GM04504 (cell line): ENCODE data around the gene NCAPG2.
"Not testable (repeated sequence)": the region's sequence is repeated elsewhere in the genome, so short reads cannot be mapped to it uniquely, and the experiment has no call there.

ENCODE experiments used
- DNase-seq: peaks from one replicate; pipeline ENCODE4 v3.0.0-alpha.2; 2012; ENCODE audit warnings: low read depth

Gene NCAPG2

DNA sequence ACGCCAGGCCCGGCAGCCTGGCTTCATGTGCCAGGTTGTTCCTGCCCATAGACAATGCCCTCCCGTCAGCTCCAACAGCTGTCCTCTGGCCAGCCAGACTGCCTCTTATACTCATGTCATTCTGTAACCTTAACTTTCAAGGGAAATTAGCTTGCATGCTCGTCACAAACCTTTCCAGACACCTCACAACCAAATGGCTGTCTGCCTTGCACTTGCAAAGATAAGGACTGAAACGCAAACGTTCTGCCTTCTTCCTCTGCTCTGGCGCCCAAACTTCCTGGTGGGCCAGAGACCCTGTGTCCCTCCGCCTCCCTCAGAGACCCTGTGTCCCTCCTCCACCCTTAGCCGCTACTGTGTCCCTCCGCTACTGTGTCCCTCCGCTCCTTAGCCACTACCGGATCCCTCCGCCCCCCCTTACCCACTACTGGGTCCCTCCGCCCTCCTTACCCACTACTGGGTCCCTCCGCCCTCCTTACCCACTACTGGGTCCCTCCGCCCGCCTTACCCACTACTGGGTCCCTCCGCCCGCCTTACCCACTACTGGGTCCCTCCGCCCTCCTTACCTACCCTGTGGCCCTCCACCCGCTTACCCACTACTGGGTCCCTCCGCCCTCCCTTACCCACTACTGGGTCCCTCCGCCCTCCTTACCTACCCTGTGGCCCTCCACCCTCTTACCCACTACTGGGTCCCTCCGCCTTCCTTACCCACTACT lies 37.5 kb downstream of the NCAPG2 start:
- not testable (repeated sequence) for DNase-seq

DNA sequence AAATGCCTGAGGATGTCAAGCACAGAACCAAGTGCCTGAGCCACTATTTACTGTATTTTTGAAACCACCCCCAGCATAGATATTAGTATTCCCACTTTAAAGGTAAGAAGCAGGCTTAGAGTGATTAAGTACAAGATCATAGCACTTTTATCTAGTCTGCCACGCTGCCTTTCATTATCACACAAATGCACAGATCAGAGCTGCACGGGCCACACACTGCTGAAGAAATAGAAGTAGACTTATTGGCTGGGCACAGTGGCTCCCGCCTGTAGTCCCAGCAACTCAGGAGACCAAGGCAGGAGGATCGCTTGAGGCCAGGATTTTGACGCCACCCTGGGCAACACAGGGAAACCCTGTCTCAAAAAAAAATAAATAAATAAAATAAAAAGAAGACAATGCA lies 38.2 kb downstream of the NCAPG2 start:
- DNase-seq = no peak

DNA sequence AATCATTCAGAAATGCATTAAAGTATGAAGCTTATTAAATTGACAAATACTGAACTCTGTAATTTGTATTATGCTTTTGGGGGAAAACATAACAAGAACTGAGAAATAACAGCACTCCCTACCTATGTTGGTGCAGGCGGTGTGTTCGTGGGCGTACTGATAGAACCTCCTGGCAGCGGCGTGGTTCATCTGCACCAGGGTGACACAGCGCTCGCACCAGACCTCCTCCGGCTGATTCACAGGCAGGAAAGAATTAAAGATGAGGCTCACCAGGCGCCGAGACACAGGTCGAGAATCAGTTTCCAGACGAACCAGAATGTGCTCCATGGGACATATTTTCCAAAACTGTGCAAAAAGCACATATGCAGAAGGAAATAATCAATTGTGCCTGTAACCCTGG lies 40.2 kb downstream of the NCAPG2 start:
- no peak for DNase-seq

DNA sequence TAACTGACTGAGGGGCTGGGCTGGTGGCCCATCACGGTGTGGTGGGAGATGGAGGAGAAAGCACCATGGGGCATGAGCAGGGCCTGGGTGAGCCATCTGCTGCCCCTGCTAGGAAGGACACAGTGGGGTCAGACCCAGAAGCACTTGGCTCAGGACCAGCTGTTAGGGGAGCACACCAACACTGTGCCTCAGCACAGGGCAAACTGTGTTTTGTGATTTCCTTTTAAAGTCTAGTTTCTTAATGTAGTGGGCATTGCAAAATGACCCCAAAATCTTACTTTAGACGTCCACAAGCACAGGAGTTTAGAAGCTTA lies 41.2 kb downstream of the NCAPG2 start:
- no peak for DNase-seq

DNA sequence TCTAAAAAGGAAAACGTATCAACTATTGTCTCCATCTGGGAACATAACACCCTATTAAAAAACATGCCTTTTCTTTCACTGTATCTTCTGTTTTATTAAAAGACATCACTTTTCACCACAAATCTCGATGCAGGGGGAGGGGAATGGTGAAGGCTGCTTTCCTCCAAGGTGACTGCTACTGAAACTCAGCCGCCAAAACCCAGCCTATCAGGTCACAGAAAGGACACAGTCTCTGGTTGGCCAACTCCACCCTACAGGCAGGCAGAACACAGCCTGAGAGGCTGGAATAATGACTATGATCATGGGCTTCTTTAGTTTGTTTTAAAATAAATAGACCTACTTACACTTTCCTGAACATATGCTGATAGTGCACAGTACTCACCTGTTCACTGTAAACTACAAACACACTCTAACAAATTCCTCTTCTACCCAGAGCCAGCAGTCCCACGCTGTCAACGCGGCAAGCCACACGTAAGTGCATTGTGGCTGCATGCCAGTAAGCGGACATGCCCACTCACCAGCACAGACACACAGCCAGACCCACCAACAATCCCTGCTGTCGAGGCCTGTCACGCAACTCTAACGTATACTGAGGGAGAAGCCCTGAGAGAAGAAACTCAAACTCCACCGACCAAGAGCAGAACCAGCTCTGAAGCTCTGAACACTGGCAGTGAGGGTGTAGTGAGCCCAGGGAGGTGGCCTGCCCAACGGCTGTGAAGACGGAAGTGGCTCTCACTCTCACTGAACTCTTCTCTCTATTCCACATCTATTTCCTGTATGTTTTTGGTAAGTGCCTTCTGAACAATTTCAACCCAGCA lies 41.8 kb downstream of the NCAPG2 start:
- DNase-seq = no peak

DNA sequence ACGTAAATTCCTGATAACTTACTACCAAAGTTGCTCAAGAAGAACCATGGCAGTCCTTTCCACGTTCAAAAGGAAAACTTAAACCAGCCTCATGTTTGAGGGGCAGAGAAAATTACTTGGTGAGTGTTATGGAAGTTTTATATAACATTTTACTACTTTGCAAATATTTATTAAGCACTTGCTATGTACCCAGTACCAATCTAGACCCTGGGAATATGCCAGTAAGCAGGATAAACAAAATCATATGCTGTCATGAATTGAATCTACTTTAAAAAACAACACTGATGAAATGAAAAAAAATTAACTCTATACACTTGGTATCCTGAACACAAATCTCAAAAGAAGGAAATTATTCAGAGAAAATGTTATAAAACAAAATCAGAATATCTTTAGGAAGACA lies 46.1 kb downstream of the NCAPG2 start:
- no peak for DNase-seq

DNA sequence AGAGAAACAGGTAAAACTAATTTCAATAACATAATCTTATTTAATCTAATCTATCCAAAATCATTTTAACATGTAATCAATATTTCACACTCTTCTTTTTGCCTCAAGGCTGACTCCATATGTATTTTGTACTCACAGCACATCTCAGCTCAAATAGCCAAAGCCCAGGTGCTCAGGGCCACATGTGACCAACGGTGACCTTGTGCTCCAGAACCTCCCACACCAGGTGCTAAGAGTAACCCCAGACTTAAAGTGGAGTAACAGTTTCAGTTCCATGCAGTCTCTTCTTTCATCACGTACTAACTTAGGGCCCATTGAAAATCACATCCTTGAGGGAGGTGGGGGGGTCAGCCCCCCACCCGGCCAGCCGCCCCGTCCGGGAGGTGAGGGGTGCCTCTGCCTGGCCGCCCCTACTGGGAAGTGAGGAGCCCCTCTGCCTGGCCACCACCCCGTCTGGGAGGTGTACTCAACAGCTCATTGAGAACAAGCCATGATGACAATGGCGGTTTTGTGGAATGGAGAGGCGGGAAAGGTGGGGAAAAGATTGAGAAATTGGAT lies 47.3 kb downstream of the NCAPG2 start:
- DNase-seq = no peak

DNA sequence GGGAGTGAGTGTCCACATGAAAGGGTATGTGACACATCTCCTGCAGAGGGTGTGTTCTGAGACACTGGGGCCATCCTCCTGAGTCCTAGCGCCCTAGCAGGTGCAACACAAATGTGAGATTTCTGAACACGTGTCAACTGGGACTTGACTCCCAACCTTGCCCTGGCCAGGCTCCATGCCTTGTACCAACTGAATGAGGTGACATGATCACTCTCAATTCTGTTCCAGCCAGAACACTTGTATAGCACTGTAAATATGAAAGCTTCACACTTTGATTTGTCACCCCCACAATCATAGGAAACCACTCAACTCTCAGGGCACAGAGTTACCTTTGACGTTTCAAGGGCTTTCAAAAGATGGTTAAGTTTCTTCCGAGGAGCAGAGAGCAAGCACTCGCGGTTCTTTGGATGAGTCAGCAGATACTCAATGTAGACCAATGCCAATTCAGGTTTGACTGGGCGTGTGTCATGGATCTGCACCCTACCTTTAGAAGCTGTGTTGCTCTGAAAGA lies 48.6 kb downstream of the NCAPG2 start:
- no peak for DNase-seq

DNA sequence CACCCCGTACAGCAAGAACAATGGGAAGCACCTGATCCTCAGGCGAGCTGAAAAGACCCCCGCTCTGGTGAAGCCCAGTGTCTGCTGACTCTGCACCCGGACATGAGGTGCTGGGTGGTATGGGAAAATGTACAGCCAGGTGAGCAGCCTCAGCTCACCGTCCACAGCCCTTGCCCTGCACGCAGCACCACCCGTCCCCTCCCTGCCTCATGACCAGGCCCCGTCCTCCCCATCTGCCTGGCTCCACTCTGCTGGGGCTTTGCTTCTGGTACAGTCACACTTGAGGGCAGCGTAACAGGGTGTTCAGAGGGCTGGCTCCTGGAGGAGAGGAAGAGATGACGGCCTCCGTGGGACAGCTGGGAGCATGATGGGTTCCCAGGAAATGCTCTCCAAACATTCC lies 49.1 kb downstream of the NCAPG2 start:
- no peak for DNase-seq

DNA sequence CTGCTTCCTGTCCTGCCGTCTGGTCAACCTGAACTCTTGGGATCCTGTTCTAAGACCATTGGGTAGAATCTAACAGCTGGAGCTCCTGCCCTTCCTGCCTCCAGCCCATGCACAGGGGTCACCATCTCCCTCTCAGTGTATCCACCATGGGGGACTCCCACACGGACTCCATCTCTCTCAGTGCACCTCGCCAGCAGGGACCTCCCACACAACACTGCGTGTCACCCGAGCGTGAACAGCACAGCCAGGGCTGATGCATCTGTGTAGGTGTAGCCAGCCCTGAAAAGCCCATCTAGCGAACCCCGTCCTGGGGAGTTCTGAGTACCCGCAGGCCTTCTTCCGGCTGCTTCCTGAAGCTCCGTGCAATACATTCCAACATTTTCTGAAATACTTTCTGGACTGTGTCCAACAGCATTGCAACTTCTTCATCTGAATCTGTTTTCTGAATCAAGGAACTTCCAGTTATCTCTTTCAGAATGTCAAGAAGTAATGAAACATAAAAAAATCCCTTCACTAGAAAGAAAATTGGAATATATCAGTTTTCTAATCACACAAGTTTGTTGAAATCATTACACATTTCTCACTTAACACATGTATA lies 52.5 kb downstream of the NCAPG2 start:
- DNase-seq = no peak

DNA sequence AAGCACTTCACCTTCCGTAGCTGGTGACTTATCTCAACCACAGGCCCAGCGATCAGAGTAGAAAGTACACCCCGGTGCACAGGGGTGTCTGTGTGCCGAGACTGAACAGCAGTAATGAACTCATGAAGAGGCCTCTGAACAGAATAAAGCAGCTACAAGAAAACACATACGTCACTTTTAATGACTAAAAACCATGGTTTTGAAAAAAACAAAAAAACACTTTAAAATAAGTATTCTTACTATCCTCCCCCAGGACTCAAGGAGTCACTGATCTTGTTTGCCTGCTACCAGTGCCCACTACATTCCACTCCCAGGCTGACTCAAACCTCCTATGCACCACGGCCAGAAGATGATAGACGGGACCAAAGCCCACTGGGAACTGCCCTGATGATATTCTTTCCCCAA lies 53.8 kb downstream of the NCAPG2 start:
- DNase-seq = peak; percentile 38

DNA sequence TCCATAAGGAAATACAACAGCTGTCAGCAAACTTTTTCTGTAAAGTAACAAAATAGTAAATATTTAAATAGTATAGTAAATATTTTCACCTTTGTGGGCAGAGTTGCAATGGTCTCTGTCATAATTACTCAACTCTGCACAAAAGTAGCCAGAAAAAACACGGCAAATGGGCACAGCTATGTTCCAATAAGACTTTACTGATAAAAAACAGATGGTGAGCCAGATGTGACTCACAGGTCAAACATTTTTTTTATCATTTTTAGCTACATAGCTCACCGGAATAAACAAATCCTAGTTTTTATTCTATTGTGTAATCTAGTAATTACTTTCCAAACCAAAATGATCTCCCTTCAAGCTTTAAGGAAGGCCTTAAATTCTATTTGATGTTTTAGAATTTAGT lies 55.3 kb downstream of the NCAPG2 start:
- DNase-seq = peak; percentile 86

DNA sequence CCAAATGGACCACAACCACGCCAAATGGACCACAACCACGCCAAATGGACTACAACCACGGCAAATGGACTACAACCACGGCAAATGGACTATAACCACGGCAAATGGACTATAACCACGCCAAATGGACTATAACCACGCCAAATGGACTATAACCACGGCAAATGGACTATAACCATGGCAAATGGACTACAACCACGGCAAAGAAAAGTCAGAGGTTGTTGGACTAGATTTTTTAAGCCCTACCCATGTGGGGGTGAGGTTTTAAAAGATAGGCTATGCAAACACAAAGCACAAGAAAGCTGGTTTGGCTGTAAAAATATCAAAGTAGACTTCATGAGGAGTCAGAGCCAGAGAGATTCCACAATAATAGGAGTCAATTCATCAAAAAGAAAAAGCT lies 55.8 kb downstream of the NCAPG2 start:
- DNase-seq = no peak

DNA sequence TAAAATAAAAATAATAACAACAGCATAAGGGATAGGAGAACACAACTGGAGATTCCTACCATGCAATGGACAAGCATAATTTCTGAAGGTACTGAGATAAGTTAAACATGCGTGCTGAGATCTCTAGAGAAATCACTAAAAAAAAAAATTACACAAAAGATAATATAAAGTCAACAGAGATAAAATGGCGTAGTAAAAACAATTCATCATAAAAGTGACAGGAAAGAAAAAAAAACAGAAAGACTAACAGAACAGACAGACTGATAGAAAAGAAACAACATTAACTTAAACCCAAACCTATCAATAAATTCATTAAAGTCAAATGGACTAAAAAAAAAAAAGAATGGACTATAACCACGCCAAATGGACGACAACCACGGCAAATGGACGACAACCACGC lies 56.4 kb downstream of the NCAPG2 start:
- DNase-seq = no peak

DNA sequence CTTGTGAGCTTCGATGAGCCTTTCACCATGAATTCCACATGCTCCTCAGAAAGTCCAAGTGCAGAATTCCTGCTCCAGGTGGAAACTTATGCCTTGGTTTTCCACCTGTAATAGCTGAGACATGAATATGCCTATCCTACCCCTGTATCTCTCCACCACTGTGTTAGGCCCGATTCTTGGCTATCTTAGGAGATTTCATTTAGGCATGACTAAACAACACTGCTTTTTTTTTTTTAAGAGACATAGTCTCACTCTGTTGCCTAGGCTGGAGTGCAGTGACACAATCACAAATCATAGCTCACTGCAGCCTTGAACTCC lies 57.2 kb downstream of the NCAPG2 start:
- DNase-seq = no peak

DNA sequence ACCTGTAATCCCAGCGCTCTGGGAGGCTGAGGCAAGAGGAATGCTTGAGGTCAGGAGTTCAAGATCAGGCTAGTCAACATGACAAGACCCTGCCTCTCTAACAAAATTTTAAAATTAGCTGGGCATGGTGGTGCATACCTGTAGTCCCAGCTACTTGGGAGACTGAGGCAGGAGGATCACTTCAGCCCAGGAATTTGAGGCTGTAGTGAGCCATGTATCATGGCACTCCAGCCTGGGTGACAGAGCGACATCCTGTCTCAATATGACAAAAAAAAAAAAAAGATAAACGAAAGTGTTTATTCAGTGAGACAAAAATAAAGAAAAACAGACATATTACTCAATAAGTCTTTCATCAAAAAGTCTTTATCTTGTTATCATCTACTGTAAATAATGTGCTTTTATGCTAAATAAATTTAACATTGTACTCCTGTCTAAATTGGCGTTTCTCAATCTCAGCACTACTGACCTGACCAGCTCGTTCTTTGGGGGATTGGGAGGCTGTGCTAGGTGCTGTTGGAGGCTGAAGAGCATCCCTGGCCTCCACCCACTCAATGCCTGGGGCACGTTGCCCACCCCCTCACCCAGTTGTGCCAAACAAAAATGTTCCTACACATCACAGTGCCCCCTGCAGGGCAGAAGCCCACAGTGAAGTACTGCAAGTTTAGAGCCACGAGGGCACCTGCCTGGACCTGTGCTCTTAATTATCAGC lies 57.7 kb downstream of the NCAPG2 start:
- DNase-seq = no peak

DNA sequence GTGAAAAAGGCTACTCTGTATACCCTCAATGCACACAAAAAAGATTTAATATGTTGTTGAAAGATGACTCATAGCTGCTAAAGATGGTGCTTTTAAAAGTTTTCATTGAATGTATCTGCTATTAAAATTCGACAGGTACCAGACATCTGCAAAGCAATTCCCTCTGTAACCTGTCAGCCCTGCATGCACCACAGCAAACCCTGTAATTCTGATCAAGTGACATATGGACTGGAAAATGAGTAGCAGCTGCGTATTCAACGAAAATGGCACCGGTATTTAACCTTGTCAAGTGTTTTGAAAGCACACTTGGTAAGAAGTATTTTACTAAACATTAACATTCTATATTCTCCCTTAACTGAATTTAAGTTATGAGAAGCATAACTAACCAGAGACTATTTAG lies 58.8 kb downstream of the NCAPG2 start:
- DNase-seq = no peak

DNA sequence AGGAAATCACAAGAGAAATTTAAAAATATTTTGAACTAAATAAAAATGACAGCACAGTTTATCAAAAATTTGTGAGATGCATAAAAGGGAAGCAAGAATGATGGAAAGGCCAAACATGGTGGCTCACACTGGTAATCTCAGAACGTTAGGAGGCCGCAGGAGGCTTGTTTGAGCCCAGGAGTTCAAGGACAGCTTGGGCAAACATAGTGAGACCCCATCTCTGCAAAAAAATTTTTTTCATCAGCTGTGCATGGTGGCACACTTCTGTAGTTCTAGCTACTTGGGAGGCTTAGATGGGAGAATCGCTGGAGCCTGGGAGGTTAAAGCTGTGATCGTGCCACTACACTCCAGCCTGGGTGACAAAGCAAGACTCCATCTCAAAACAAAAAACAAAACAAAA lies 62.5 kb downstream of the NCAPG2 start:
- no peak for DNase-seq

DNA sequence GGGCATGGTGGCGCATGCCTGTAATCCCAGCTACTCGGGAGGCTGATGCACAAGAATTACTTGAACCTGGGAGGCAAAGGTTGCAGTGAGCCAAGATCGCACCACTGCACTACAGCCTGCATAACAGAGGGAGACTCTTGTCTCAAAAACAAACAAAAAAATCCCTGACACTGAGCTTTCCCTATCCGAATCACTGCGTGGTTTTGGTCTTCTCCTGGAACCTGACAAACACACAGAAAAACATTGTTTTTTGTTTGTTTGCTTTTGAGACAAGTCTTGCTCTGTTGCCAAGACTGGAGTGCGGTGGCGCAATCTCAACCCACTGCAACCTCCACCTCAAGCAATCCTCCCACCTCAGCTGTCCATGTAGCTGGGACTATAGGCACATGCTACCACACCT lies 66.6 kb downstream of the NCAPG2 start:
- no peak for DNase-seq

DNA sequence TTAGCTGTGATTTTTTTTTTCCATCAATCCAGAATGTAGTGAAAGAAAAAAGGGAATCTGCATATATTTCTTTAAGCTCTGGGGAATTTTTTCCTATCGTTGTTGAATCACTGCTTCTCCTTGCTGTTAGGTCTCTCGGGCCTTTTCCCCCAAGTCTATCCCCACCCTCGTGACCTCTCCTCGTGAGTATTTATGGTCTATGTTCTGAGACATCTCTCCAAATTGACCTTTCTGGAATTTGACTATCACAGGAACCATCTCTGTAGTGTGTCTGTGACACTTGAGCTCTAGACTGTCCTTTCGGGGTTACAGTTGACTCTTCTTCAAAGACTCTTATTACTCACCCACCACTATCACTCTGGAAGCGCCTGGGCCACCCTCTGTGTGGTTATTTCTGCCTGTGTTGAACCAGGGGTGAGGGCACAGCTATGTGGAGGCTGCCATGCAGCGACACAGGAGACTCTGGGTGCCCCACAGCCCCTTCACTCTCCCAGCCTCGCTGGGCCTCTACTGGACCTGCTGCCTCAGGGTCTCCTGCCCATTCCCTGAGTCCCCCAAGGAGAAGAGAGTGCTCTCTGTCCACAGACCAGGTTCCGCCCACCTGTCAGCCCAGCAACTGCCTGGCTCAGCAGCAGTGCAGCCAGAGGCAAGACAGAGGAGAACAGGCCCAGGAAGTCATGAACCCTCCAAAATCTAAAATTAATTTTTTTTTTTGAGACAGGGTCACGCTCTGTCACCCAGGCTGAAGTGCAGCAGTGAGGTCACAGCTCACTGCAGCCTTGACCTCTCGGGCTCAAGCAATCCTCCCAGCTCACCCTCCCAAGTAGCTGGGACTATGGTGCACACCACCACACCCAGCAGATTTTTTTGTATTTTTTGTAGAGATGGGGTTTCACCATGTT lies 71.3 kb downstream of the NCAPG2 start:
- DNase-seq = no peak

DNA sequence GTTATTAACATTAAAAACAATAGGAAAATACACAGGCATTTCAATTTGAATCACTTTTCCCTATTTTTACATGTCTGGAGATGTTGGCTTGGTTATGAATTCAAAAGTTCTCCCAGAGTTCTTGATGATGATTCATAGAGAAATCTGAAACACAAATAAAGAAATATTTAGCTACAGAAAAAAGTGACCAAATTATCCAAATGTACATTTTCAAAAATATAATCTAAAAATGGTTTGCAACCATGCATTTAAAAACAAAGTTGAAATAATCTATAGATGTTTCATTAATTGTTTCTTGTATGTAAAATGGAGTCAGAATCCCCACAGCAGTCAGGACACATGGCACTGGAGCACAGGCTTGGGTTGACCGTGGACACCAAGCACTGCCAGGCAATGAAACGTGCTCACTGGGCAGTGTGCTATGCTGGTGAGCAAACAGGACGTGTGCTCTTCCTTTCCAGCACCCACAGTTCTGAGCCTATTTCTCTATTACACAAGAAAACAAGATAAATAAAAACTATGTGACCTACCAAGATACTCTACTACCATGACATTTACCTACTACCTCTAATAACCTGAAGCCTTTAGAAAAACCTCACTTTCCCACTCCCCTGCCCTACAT lies 72.9 kb downstream of the NCAPG2 start:
- DNase-seq = no peak
